HEK293 (cell line): Measurements from ENCODE around the gene SLX9.

Experiments used
- CTCF ChIA-PET: fragments of 350-600 bp; formaldehyde crosslinking; extraction: SDS; loops from one replicate; lab custom pipeline; 2021; ENCODE audit warnings: antibody characterized with exemption; lab: Yijun Ruan, JAX
- POLR2A ChIA-PET: fragments of 300-600 bp; formaldehyde crosslinking; extraction: SDS; loops from one replicate; lab custom pipeline; 2020; ENCODE audit warnings: antibody characterized with exemption, inconsistent platforms; lab: Yijun Ruan, JAX
- H3K27ac ChIP-seq: fragments of 200-500 bp; sonication (Bioruptor generic); 2 replicates; pipeline ENCODE4 v1.5.1; 2014; ENCODE audit warnings: low read depth, low read length, control low read depth, inconsistent platforms; ENCODE audit errors: extremely low read depth
- H3K36me3 ChIP-seq, 2 experiments: fragments of 200-500 bp in 1 of 2; sonication (Bioruptor generic) in 1 of 2; 1 replicate in 1 of 2; 2 replicates in 1 of 2; pipeline ENCODE4 v1.5.1; 2014 to 2017; ENCODE audit warnings: inconsistent platforms in 2 of 2, low read length in 2 of 2; ENCODE audit not compliant: control insufficient read depth in 2 of 2, insufficient read depth in 1 of 2
- H3K4me1 ChIP-seq: fragments of 200-500 bp; sonication (Bioruptor generic); 2 replicates; pipeline ENCODE4 v1.5.1; 2014; ENCODE audit warnings: mild to moderate bottlenecking, low read length, inconsistent platforms; ENCODE audit not compliant: control insufficient read depth, insufficient read depth
- H3K4me3 ChIP-seq: 2 replicates; pipeline ENCODE4 v1.5.1; 2011; ENCODE audit warnings: low read depth, mild to moderate bottlenecking, control low read depth, low read length, moderate library complexity
- H3K9me3 ChIP-seq: fragments of 200-500 bp; sonication (Bioruptor generic); 2 replicates; pipeline ENCODE4 v1.5.1; 2014; ENCODE audit warnings: low read depth, low read length, inconsistent platforms; ENCODE audit not compliant: control insufficient read depth, insufficient read depth
- GFI1B ChIP-seq: fragments of 450-650 bp; formaldehyde crosslinking; IDR thresholded peaks from 2 replicates; pipeline ENCODE4 v1.5.1; 2016; ENCODE audit warnings: missing biosample characterization, missing genetic modification characterization
- GLIS1 ChIP-seq: fragments of 450-650 bp; formaldehyde crosslinking; IDR thresholded peaks from 2 replicates; pipeline ENCODE4 v1.5.1; 2016; ENCODE audit warnings: missing biosample characterization, missing genetic modification characterization
- HOXD13 ChIP-seq: sonication (generic); formaldehyde crosslinking; IDR thresholded peaks from 2 replicates; pipeline ENCODE4 v1.8.0; 2022; ENCODE audit warnings: missing genetic modification reagents, borderline replicate concordance
- OVOL3 ChIP-seq: fragments of 450-650 bp; formaldehyde crosslinking; IDR thresholded peaks from 2 replicates; pipeline ENCODE4 v1.5.1; 2016; ENCODE audit warnings: missing biosample characterization, missing genetic modification characterization
- ZBTB26 ChIP-seq: fragments of 450-650 bp; formaldehyde crosslinking; optimal IDR thresholded peaks from 2 replicates; pipeline ENCODE3; 2016; ENCODE audit warnings: missing biosample characterization, mild to moderate bottlenecking, missing genetic modification characterization
- ZNF214 ChIP-seq: fragments of 450-650 bp; formaldehyde crosslinking; IDR thresholded peaks from 2 replicates; pipeline ENCODE4 v1.5.1; 2017; ENCODE audit warnings: missing biosample characterization, mild to moderate bottlenecking, missing genetic modification characterization, borderline replicate concordance
- ZNF280D ChIP-seq: fragments of 450-650 bp; formaldehyde crosslinking; IDR thresholded peaks from 2 replicates; pipeline ENCODE4 v1.5.1; 2016; ENCODE audit warnings: missing biosample characterization, missing genetic modification characterization
- ZNF335 ChIP-seq: fragments of 450-650 bp; formaldehyde crosslinking; conservative IDR thresholded peaks from 2 replicates; pipeline ENCODE4 v1.5.1; 2016; ENCODE audit warnings: missing biosample characterization, missing genetic modification characterization
- ZNF354C ChIP-seq: fragments of 450-650 bp; formaldehyde crosslinking; IDR thresholded peaks from 2 replicates; pipeline ENCODE4 v1.5.1; 2016; ENCODE audit warnings: missing biosample characterization, missing genetic modification characterization, low read depth, borderline replicate concordance
- ZNF404 ChIP-seq: fragments of 450-650 bp; formaldehyde crosslinking; IDR thresholded peaks from 2 replicates; pipeline ENCODE4 v1.5.1; 2017; ENCODE audit warnings: missing biosample characterization, missing genetic modification characterization
- ZNF629 ChIP-seq: fragments of 450-650 bp; formaldehyde crosslinking; IDR thresholded peaks from 2 replicates; pipeline ENCODE4 v1.5.1; 2017; ENCODE audit warnings: missing biosample characterization, missing genetic modification characterization
- ZNF768 ChIP-seq: fragments of 450-650 bp; formaldehyde crosslinking; IDR thresholded peaks from 2 replicates; pipeline ENCODE4 v1.5.1; 2018; ENCODE audit warnings: missing biosample characterization, mild to moderate bottlenecking, missing genetic modification characterization
- TF ChIP-seq, protein P1 (sequence below): fragments of 450-650 bp; formaldehyde crosslinking; IDR thresholded peaks from 2 replicates; pipeline ENCODE4 v1.5.1; 2017; ENCODE audit warnings: missing biosample characterization, missing genetic modification characterization
- TF ChIP-seq, protein P2 (sequence below): fragments of 450-650 bp; formaldehyde crosslinking; IDR thresholded peaks from 2 replicates; pipeline ENCODE4 v1.5.1; 2016; ENCODE audit warnings: missing biosample characterization, missing genetic modification characterization
- TF ChIP-seq, protein P3 (sequence below): fragments of 450-650 bp; formaldehyde crosslinking; IDR thresholded peaks from 2 replicates; pipeline ENCODE4 v1.5.1; 2016; ENCODE audit warnings: missing biosample characterization, missing genetic modification characterization
- TF ChIP-seq, protein P4 (sequence below): fragments of 450-650 bp; formaldehyde crosslinking; IDR thresholded peaks from 2 replicates; pipeline ENCODE4 v1.5.1; 2016; ENCODE audit warnings: missing biosample characterization, missing genetic modification characterization

The SLX9 gene

GRCh38 chr21:44910229-44911067 lies 29.4 kb upstream of the SLX9 start (continued):
- TF ChIP-seq ZNF629 (tag by site-specific recombination) (no peak), ZNF768 (tag by site-specific recombination) (no peak), ZNF214 (tag by site-specific recombination) (no peak), GFI1B (no peak)

DNA sequence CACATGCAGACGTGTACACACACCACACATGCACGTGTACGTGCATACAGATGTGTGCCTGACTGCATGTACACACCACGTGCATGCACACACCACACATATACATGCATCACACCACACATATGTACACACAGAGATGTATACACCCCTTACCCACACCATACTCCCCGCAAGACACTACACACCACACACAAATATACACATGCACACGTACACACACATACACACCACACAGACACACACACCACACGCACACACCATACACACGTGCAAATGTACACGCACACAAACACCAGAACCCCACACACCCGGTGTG lies 28.8 kb upstream of the SLX9 start:
- TF ChIP-seq, protein P1, sequence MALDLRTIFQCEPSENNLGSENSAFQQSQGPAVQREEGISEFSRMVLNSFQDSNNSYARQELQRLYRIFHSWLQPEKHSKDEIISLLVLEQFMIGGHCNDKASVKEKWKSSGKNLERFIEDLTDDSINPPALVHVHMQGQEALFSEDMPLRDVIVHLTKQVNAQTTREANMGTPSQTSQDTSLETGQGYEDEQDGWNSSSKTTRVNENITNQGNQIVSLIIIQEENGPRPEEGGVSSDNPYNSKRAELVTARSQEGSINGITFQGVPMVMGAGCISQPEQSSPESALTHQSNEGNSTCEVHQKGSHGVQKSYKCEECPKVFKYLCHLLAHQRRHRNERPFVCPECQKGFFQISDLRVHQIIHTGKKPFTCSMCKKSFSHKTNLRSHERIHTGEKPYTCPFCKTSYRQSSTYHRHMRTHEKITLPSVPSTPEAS (tag by site-specific recombination): 0 out of 2 replicates have a peak, but pooled peaks have one; percentile 52
- TF ChIP-seq ZBTB26 (peak; percentile 11), ZNF404 (tag by site-specific recombination) (no peak)
- TF ChIP-seq, protein P2, sequence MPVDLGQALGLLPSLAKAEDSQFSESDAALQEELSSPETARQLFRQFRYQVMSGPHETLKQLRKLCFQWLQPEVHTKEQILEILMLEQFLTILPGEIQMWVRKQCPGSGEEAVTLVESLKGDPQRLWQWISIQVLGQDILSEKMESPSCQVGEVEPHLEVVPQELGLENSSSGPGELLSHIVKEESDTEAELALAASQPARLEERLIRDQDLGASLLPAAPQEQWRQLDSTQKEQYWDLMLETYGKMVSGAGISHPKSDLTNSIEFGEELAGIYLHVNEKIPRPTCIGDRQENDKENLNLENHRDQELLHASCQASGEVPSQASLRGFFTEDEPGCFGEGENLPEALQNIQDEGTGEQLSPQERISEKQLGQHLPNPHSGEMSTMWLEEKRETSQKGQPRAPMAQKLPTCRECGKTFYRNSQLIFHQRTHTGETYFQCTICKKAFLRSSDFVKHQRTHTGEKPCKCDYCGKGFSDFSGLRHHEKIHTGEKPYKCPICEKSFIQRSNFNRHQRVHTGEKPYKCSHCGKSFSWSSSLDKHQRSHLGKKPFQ: 0 out of 2 replicates have a peak, but pooled peaks have one; percentile 62
- Histone ChIP-seq H3K36me3 (no peaks in the 10 kb centered on the region), H3K4me3 (no peak overlapping the region), H3K27ac (no peak overlapping the region), H3K4me1 (no peaks in the 10 kb centered on the region), H3K9me3 (no peaks in the 10 kb centered on the region)
- CTCF ChIA-PET: interaction anchor here (0.9 to 1.3 kb wide), 2 partner anchors 16 to 18 kb away, joined by 3 to 8 read pairs; no protein-coding TSS in a partner anchor
- POLR2A ChIA-PET: no interaction called here

DNA sequence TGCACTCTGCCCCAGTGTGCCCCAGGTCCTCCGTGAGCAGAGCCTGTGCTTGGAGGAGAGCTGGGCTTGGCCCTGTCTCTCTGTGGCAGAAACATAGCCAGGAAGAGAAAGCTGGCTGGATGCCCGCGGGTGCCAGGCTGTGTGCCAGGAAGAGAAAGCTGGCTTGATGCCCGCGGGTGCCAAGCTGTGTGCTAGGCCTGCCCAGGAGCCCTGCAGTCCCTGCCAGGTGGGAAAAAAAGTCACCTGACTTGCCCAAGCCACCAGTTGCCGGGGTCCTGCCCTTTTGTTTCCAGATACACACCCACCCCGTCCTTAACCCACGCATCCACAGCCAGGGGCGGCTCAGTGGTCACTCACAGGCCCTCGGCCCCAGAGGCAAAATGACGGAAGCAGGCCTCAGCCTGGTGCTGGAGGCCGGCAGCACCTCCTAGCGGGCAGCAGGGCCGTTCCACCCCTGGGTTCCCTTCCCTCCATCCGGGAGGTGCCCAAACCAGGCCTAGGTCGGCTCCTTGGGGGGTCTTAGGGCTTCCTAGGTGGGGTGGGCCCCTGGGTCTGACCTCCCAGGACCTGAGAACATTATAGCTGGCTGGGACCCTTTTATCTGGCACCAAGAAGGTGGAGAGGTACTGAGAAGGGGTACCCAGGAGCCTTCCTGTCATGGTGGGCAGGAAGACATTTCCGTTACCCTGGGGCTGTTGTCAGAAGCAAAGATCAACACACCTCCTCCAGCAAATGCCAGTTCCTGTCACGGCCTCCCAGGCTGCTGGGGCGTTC lies 28.3 kb upstream of the SLX9 start:
- H3K36me3 ChIP-seq: no peaks in the 10 kb centered on the region
- H3K27ac ChIP-seq: no peak overlapping the region
- TF ChIP-seq HOXD13 (CRISPR knock-in tag) (no peak), ZNF354C (tag by site-specific recombination) (no peak), OVOL3 (tag by site-specific recombination) (no peak), ZNF280D (tag by site-specific recombination) (no peak), GLIS1 (tag by site-specific recombination) (peak; percentile 84), ZNF335 (tag by site-specific recombination) (no peak)
- TF ChIP-seq, protein P3, sequence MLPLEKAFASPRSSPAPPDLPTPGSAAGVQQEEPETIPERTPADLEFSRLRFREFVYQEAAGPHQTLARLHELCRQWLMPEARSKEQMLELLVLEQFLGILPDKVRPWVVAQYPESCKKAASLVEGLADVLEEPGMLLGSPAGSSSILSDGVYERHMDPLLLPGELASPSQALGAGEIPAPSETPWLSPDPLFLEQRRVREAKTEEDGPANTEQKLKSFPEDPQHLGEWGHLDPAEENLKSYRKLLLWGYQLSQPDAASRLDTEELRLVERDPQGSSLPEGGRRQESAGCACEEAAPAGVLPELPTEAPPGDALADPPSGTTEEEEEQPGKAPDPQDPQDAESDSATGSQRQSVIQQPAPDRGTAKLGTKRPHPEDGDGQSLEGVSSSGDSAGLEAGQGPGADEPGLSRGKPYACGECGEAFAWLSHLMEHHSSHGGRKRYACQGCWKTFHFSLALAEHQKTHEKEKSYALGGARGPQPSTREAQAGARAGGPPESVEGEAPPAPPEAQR (tag by site-specific recombination): no peak
- TF ChIP-seq, protein P4, sequence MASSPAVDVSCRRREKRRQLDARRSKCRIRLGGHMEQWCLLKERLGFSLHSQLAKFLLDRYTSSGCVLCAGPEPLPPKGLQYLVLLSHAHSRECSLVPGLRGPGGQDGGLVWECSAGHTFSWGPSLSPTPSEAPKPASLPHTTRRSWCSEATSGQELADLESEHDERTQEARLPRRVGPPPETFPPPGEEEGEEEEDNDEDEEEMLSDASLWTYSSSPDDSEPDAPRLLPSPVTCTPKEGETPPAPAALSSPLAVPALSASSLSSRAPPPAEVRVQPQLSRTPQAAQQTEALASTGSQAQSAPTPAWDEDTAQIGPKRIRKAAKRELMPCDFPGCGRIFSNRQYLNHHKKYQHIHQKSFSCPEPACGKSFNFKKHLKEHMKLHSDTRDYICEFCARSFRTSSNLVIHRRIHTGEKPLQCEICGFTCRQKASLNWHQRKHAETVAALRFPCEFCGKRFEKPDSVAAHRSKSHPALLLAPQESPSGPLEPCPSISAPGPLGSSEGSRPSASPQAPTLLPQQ (tag by site-specific recombination): no peak
- H3K9me3 ChIP-seq: no peaks in the 10 kb centered on the region
- H3K4me3 ChIP-seq: no peak overlapping the region
- ChIA-PET CTCF (interaction anchor here (0.6 to 0.9 kb wide), 2 partner anchors 16 to 19 kb away, joined by 3 read pairs; no protein-coding TSS in a partner anchor), POLR2A (no interaction called here)
- no peaks in the 10 kb centered on the region for H3K4me1 ChIP-seq
